ENCODE measurements around the gene RARB. TPM values are rescaled to one million over a fixed set of nuclear protein-coding genes. Genes with fewer than 3 reads are reported as not detected.

The RARB gene
- total and polyA plus RNA-seq, 2 donors from 2014 or later, result 8.3 to 14.7 TPM

DNA sequence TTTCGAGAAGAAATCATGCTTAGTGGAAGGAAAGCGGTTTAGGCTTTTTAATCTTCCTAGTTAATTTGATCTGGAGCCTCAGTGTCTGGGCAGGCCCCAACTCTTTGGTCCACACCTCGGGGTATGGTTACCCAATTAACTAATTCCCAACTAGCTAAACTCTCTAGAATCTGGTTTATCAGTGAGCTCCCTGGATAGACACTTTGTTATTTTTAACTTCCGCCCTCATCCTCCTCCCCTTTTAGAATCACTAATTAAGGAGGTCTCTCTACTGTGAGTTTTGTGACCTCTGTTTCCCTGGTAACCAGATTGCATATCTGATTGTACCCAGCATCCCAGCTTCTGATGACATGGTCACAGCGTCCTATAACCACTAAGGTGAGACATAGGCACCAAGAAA, 112.2 kb downstream of the RARB start:
- Histone ChIP-seq H3K36me3 (ENCODE audit: control insufficient read depth in 2 of 3, insufficient read depth in 3 of 3, low read length in 3 of 3) (no peaks in the 10 kb centered on the region), H3K9ac (ENCODE audit: low read length in 3 of 3) (no peak overlapping the region), H3K27me3 (ENCODE audit: control insufficient read depth, insufficient read depth, low read length) (no peaks in the 10 kb centered on the region), H3K9me3 (ENCODE audit: control insufficient read depth in 2 of 3, insufficient read depth in 1 of 3, low read length in 3 of 3) (no peaks in the 10 kb centered on the region), H3K4me1 (ENCODE audit: control insufficient read depth in 2 of 3, insufficient read depth in 2 of 3, low read depth in 1 of 3, low read length in 3 of 3) (no peaks in the 10 kb centered on the region), H3K4me3 (ENCODE audit: low read length in 3 of 3) (no peak overlapping the region), H3K27ac (ENCODE audit: low read depth in 2 of 2, low read length in 2 of 2) (no peak overlapping the region)
- FAIRE-seq (no peak), DNase-seq (no peak)
- no peak for TF ChIP-seq CTCF (IDR thresholded peaks at IDR 0.05; ENCODE audit: borderline replicate concordance, extremely low read depth, insufficient read depth)
- intact Hi-C loops (cut with DNase I), result no loop called here

DNA sequence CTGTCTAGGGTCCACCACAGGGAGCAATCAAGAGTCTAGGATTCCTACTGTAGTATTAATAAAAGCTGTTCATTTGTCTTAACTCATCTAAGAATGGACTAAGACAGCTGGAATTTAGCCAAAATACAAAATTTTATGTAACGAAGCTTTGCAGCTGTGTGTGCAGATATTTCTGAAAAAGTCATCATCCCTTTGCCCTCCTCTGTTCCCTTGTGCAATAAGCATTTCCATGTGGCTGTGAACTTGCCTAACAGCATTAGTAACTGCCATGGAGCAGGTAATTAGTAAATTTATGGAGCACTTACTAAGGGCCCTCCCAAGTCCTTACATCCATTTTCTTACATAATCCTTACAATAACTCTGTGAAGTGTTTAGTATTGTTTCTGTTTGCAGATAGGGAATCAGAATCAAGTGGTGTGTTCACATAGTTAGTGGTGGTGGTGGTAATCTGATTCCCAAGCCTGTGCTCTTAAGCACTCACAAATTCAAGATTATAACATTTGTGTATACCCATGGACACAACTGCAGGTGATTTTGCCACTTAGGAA, 114.5 kb downstream of the RARB start:
- H3K36me3 ChIP-seq (ENCODE audit: control insufficient read depth in 2 of 3, insufficient read depth in 3 of 3, low read length in 3 of 3), result no peaks in the 10 kb centered on the region
- H3K9ac ChIP-seq (ENCODE audit: low read length in 3 of 3), result no peak overlapping the region
- no peak overlapping the region for H3K27ac ChIP-seq (ENCODE audit: low read depth in 2 of 2, low read length in 2 of 2)
- DNase-seq (peak in 1 of 5 donors; percentile 51), FAIRE-seq (no peak)
- no peak overlapping the region for H3K4me3 ChIP-seq (ENCODE audit: low read length in 3 of 3)
- TF ChIP-seq CTCF (IDR thresholded peaks at IDR 0.05; ENCODE audit: borderline replicate concordance, extremely low read depth, insufficient read depth), result no peak
- intact Hi-C loops (cut with DNase I), result no loop called here
- no peaks in the 10 kb centered on the region for H3K4me1 ChIP-seq (ENCODE audit: control insufficient read depth in 2 of 3, insufficient read depth in 2 of 3, low read depth in 1 of 3, low read length in 3 of 3)
- no peaks in the 10 kb centered on the region for H3K9me3 ChIP-seq (ENCODE audit: control insufficient read depth in 2 of 3, insufficient read depth in 1 of 3, low read length in 3 of 3)
- H3K27me3 ChIP-seq (ENCODE audit: control insufficient read depth, insufficient read depth, low read length), result no peaks in the 10 kb centered on the region

- no peak overlapping the region for H3K4me3 ChIP-seq (ENCODE audit: low read length in 3 of 3)
- H3K4me1 ChIP-seq (ENCODE audit: control insufficient read depth in 2 of 3, insufficient read depth in 2 of 3, low read depth in 1 of 3, low read length in 3 of 3), result peaks cover 0 to 3% (median 0%) of the 10 kb centered on the region in 3 donors
- H3K9me3 ChIP-seq (ENCODE audit: control insufficient read depth in 2 of 3, insufficient read depth in 1 of 3, low read length in 3 of 3), result no peaks in the 10 kb centered on the region
- H3K36me3 ChIP-seq (ENCODE audit: control insufficient read depth in 2 of 3, insufficient read depth in 3 of 3, low read length in 3 of 3), result no peaks in the 10 kb centered on the region
- H3K9ac ChIP-seq (ENCODE audit: low read length in 3 of 3), result no peak overlapping the region
- TF ChIP-seq CTCF (IDR thresholded peaks at IDR 0.05; ENCODE audit: borderline replicate concordance, extremely low read depth, insufficient read depth), result no peak
- FAIRE-seq, result no peak
- DNase-seq, result no peak
- no peak overlapping the region for H3K27ac ChIP-seq (ENCODE audit: low read depth in 2 of 2, low read length in 2 of 2)
- H3K27me3 ChIP-seq (ENCODE audit: control insufficient read depth, insufficient read depth, low read length), result no peaks in the 10 kb centered on the region
- intact Hi-C loops (cut with DNase I), result no loop called here
These were observed 119.0 kb downstream of the RARB start for GRCh38 chr3:25547103-25547502.
